K562 (cell line): Measurements from ENCODE around the gene POLL. TPM values are rescaled to one million over a fixed set of nuclear protein-coding genes. Genes with fewer than 3 reads are reported as not detected.

Experiments
- ATAC-seq: fragments of 200-7000 bp; cut with Tn5 transposase; 3 replicates; pipeline ENCODE4 v1.9.1; 2020; ENCODE audit warnings: moderate library complexity
- BruUV-seq: library from RNA; stranded (reverse); fragments of 400-500 nt; replicated peaks from 2 replicates; lab custom pipeline; 2021; lab: Mats Ljungman, UMichigan
- CTCF ChIA-PET: fragments of 300-600 bp; formaldehyde crosslinking; extraction: SDS; loops from one replicate; lab custom pipeline; 2021; ENCODE audit warnings: low intra/inter-chr PET ratio; lab: Yijun Ruan, JAX
- POLR2A ChIA-PET: fragments of 300-600, 350-650 bp; sonication (Branson Sonifier 250); formaldehyde crosslinking; extraction: SDS; loops from one replicate; lab custom pipeline; 2021; ENCODE audit warnings: antibody characterized with exemption, inconsistent platforms; lab: Yijun Ruan, JAX
- DNase-seq, 4 experiments: peaks; one replicate each; pipeline versions ENCODE4 v3.0.0 to v3.0.0-alpha.2; 2011 to 2018; ENCODE audit warnings: low spot score in 3 of 4, mixed read lengths in 3 of 4; ENCODE audit errors: extremely low read depth in 1 of 4
- FAIRE-seq: peaks from 2 replicates; lab custom pipeline; 2011; peaks lifted over from hg19 to GRCh38; lab: Jason Lieb, UNC
- H2AFZ ChIP-seq: 2 replicates; pipeline ENCODE4 v1.6.0; 2011; ENCODE audit warnings: low read depth, low read length, control low read depth, inconsistent platforms
- H3K27ac ChIP-seq: fragments of 200-600 bp; 3 replicates; pipeline ENCODE4 v1.8.0; 2011; ENCODE audit warnings: low read depth, mild to moderate bottlenecking, control low read depth, inconsistent platforms, low read length, moderate library complexity, mixed read lengths; ENCODE audit errors: extremely low read depth
- H3K27me3 ChIP-seq, 2 experiments: fragments of 300-600 bp in 1 of 2; 2 replicates in 1 of 2; 3 replicates in 1 of 2; pipeline versions ENCODE4 v1.6.0 to v1.8.0; 2011; ENCODE audit warnings: inconsistent platforms in 2 of 2, low read length in 2 of 2, mild to moderate bottlenecking in 1 of 2, mixed read lengths in 1 of 2, moderate library complexity in 1 of 2; ENCODE audit not compliant: control insufficient read depth in 2 of 2, insufficient read depth in 2 of 2
- H3K36me3 ChIP-seq: fragments of 300-600 bp; 3 replicates; pipeline ENCODE4 v1.8.0; 2011; ENCODE audit warnings: mild to moderate bottlenecking, low read length, inconsistent platforms; ENCODE audit not compliant: control insufficient read depth, insufficient read depth
- H3K4me1 ChIP-seq, 2 experiments: fragments of 200-600 bp in 1 of 2; replicated peaks in 1 of 2; 2 replicates in 1 of 2; 3 replicates in 1 of 2; pipeline versions ENCODE4 v1.5.1 to v1.8.0; 2011; ENCODE audit warnings: inconsistent platforms in 2 of 2, low read length in 2 of 2, mild to moderate bottlenecking in 1 of 2, mixed read lengths in 1 of 2, moderate library complexity in 1 of 2; ENCODE audit not compliant: control insufficient read depth in 2 of 2, insufficient read depth in 2 of 2
- H3K4me2 ChIP-seq: 2 replicates; pipeline ENCODE4 v1.6.1; 2011; ENCODE audit warnings: low read length, control low read depth, inconsistent platforms, mixed read lengths; ENCODE audit not compliant: insufficient read depth
- H3K4me3 ChIP-seq: fragments of 200-600 bp; sonication (generic), shearing (Covaris generic); 2 replicates; pipeline ENCODE4 v1.5.1; 2016; ENCODE audit warnings: control low read depth, inconsistent platforms
- H3K79me2 ChIP-seq: fragments of 200-600 bp; 3 replicates; pipeline ENCODE4 v1.8.0; 2011; ENCODE audit warnings: low read length, inconsistent platforms; ENCODE audit not compliant: control insufficient read depth, insufficient read depth
- H3K9ac ChIP-seq, 2 experiments: 2 replicates each; pipeline versions ENCODE4 v1.6.0 to v1.6.1; 2011; ENCODE audit warnings: low read depth in 2 of 2, low read length in 2 of 2, control low read depth in 1 of 2, inconsistent platforms in 1 of 2, mild to moderate bottlenecking in 1 of 2, mixed read lengths in 1 of 2; ENCODE audit not compliant: insufficient read depth in 1 of 2
- H3K9me1 ChIP-seq: one replicate; pipeline ENCODE4 v1.6.0; 2011; ENCODE audit warnings: inconsistent platforms, mild to moderate bottlenecking, low read length, moderate library complexity; ENCODE audit not compliant: control insufficient read depth, insufficient read depth
- H3K9me3 ChIP-seq: replicated peaks from 2 replicates; pipeline ENCODE4 v1.5.1; 2011; ENCODE audit warnings: low read depth, low read length, inconsistent platforms; ENCODE audit not compliant: control insufficient read depth, insufficient read depth
- H4K20me1 ChIP-seq: replicated peaks from 2 replicates; pipeline ENCODE4 v1.6.1; 2011; ENCODE audit warnings: low read length, inconsistent platforms, mixed read lengths; ENCODE audit not compliant: control insufficient read depth, insufficient read depth
- CAMTA2 ChIP-seq: fragments of 250-450 bp; sonication (Bioruptor Pico); conservative IDR thresholded peaks from 2 replicates; pipeline ENCODE4 v1.5.1; 2022
- NFE2L1 ChIP-seq: fragments of 450-650 bp; IDR thresholded peaks from 2 replicates; pipeline ENCODE4 v1.6.1; 2016; ENCODE audit warnings: missing genetic modification characterization, low read depth, mild to moderate bottlenecking, missing compliant biosample characterization, moderate library complexity, borderline replicate concordance
- NR4A1 ChIP-seq, 2 experiments: fragments of 250-450 bp in 1 of 2; fragments of 450-650 bp in 1 of 2; sonication (Bioruptor Pico) in 1 of 2; IDR thresholded peaks; 2 replicates each; pipeline versions ENCODE4 v1.4.0 to v1.6.1; 2016 to 2020; ENCODE audit warnings: mild to moderate bottlenecking in 2 of 2, missing compliant biosample characterization in 1 of 2, missing genetic modification characterization in 1 of 2, moderate library complexity in 1 of 2
- RBM34 ChIP-seq: fragments of 200-400 bp; formaldehyde crosslinking; IDR thresholded peaks from 2 replicates; pipeline ENCODE4 v1.6.1; 2018; ENCODE audit warnings: low read length, borderline replicate concordance; ENCODE audit not compliant: insufficient read depth
- ZNF184 ChIP-seq: sonication (generic); formaldehyde crosslinking; IDR thresholded peaks from 2 replicates; pipeline ENCODE4 v1.5.0; 2020; ENCODE audit warnings: missing genetic modification reagents
- WGBS: fragments of 100-300 bp; shearing (Covaris generic); methylation state at CpG from one replicate; pipeline ENCODE4 v1.1.6; 2016; ENCODE audit warnings: low coverage, mixed read lengths; ENCODE audit not compliant: insufficient coverage; ENCODE audit errors: missing lambda C conversion rate; 5-methylcytosine and 5-hydroxymethylcytosine counted together
- in situ Hi-C: fragments of 300-500 bp; cut with MboI; formaldehyde crosslinking; loops from 4 replicates; pipeline ENCODE4 v1.15.0; 2018; ENCODE audit warnings: inconsistent platforms, mixed read lengths
- intact Hi-C: fragments of 100-400 bp; cut with micrococcal nuclease; formaldehyde crosslinking; loops from 2 replicates; pipeline ENCODE4 v1.14.2; 2022
- polyA plus RNA-seq, 8 experiments: library from polyadenylated mRNA; depleted of rRNA in 4 of 8; stranded (reverse) in 5 of 8; unstranded in 3 of 8; fragments of >200 nt; fragmentation: Nextera tagmentation in 2 of 8; fragmentation: Illumina TruSeq in 1 of 8; extraction: Ambion mirVana in 2 of 8; extraction: Trizol in 1 of 8; gene quantifications; 2 replicates each; pipeline versions ENCODE4 v1.2.1 to v1.2.3, GENCODE V29; 2011 to 2014; ENCODE audit warnings: inconsistent platforms in 1 of 8, missing spikeins in 1 of 8
- total RNA-seq, 7 experiments: library from RNA; depleted of rRNA in 6 of 7; stranded (reverse); fragments of >200 nt in 6 of 7; fragmentation: Illumina TruSeq in 2 of 7; extraction: Trizol in 2 of 7; gene quantifications; 2 replicates each; pipeline versions ENCODE4 v1.2.1 to v1.2.3, GENCODE V29; 2011 to 2021; ENCODE audit warnings: low replicate concordance in 1 of 7
- TF ChIP-seq, protein P1 (sequence below): sonication (generic); formaldehyde crosslinking; IDR thresholded peaks from 2 replicates; pipeline ENCODE4 v1.8.1; 2023; ENCODE audit warnings: missing genetic modification reagents, mild to moderate bottlenecking, borderline replicate concordance

The POLL gene
- total and polyA plus RNA-seq, 9 of the 15 experiments (the other 6 are each of a cell fraction or from before 2014, with no cell fraction given) = 1.2 to 18.7 (median 10.9) TPM

DNA sequence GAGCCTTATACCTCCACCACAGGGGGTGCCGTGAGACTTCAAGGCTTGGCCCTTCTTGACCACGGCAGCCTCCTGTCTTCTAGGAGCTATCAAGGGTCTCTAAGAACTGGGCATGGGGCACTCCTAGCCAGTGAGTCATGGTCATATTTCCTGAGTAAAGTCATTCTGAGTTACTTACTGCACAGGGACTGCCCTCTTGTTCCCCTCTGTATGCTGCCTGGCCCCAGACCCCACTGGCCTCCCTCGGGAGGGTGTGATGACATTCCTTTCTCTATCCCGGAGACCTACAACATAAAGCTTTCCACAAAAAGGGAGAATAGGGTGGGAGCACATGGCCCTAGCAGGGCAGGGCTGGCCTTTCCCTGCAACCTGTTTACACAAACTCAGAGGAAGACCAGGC is 21.4 kb upstream of the POLL start:
- H2AFZ ChIP-seq = no peak overlapping the region
- no peaks in the 10 kb centered on the region for H3K9me3 ChIP-seq
- H3K27me3 ChIP-seq = no peaks in the 10 kb centered on the region
- peaks cover 7 to 9% of the 10 kb centered on the region in 2 experiments; a peak in 2 of 5 replicates for H3K4me1 ChIP-seq
- no peak overlapping the region for H3K27ac ChIP-seq
- in situ Hi-C loops = loop anchor here (5.0 kb wide), 1 partner anchor 173 kb away; the partner anchor contains the start of gene NPM3
- ATAC-seq = no peak
- intact Hi-C loops = no loop called here
- TF ChIP-seq NR4A1 (CRISPR knock-in tag; IDR thresholded peaks at IDR 0.05) (no peak), NR4A1 (tag; IDR thresholded peaks at IDR 0.05) (no peak), RBM34 (no peak), CAMTA2 (CRISPR knock-in tag) (no peak), ZNF184 (no peak), NFE2L1 (tag) (no peak)
- TF ChIP-seq, protein P1, sequence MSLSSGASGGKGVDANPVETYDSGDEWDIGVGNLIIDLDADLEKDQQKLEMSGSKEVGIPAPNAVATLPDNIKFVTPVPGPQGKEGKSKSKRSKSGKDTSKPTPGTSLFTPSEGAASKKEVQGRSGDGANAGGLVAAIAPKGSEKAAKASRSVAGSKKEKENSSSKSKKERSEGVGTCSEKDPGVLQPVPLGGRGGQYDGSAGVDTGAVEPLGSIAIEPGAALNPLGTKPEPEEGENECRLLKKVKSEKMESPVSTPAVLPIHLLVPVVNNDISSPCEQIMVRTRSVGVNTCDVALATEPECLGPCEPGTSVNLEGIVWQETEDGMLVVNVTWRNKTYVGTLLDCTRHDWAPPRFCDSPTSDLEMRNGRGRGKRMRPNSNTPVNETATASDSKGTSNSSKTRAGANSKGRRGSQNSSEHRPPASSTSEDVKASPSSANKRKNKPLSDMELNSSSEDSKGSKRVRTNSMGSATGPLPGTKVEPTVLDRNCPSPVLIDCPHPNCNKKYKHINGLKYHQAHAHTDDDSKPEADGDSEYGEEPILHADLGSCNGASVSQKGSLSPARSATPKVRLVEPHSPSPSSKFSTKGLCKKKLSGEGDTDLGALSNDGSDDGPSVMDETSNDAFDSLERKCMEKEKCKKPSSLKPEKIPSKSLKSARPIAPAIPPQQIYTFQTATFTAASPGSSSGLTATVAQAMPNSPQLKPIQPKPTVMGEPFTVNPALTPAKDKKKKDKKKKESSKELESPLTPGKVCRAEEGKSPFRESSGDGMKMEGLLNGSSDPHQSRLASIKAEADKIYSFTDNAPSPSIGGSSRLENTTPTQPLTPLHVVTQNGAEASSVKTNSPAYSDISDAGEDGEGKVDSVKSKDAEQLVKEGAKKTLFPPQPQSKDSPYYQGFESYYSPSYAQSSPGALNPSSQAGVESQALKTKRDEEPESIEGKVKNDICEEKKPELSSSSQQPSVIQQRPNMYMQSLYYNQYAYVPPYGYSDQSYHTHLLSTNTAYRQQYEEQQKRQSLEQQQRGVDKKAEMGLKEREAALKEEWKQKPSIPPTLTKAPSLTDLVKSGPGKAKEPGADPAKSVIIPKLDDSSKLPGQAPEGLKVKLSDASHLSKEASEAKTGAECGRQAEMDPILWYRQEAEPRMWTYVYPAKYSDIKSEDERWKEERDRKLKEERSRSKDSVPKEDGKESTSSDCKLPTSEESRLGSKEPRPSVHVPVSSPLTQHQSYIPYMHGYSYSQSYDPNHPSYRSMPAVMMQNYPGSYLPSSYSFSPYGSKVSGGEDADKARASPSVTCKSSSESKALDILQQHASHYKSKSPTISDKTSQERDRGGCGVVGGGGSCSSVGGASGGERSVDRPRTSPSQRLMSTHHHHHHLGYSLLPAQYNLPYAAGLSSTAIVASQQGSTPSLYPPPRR = no peak
- TF ChIP-seq, all 486 proteins: peak for 0
- DNase-seq (no peak), FAIRE-seq (no peak)
- WGBS = 84% methylated on average over 2 of the region's 4 CpGs
- H3K9me1 ChIP-seq = no peaks in the 10 kb centered on the region
- no peaks in the 10 kb centered on the region for H3K36me3 ChIP-seq
- ChIA-PET CTCF (no interaction called here), POLR2A (interaction anchor here (0.6 to 0.7 kb wide), 2 partner anchors 457 to 815 kb away, joined by 3 read pairs; no protein-coding TSS in a partner anchor)
- no peaks in the 10 kb centered on the region; the same call in 1 of the 2 replicates for H4K20me1 ChIP-seq
- no TSS peak for BruUV-seq
- H3K79me2 ChIP-seq = no peaks in the 10 kb centered on the region
- H3K4me3 ChIP-seq = no peak overlapping the region
- no peak overlapping the region for H3K9ac ChIP-seq
- H3K4me2 ChIP-seq = no peak overlapping the region
